ENCODE results near the gene TRIO. TPM values are rescaled to one million over a fixed set of nuclear protein-coding genes. Genes with fewer than 3 reads are reported as not detected.

Gene TRIO
- total and polyA plus RNA-seq, 12 donors, result 26.2 to 85.2 (median 61.9) TPM

- Histone ChIP-seq H3K27ac (peak overlapping the region in 3 of 10 donors; percentile 5 to 43 (median 10)), H3K36me3 (peaks cover 0 to 59% (median 6%) of the 10 kb centered on the region in 9 donors), H3K4me3 (no peak overlapping the region), H3K27me3 (no peaks in the 10 kb centered on the region), H3K9me3 (no peaks in the 10 kb centered on the region), H3K4me1 (peaks cover 8 to 60% (median 35%) of the 10 kb centered on the region in 9 donors)
- TF ChIP-seq CTCF (IDR thresholded peaks at IDR 0.05), result no peak
- DNase-seq (no peak), ATAC-seq (peak in 7 of 8 donors; percentile 38 to 70 (median 59))
- intact Hi-C loops (cut with DNase I), result no loop called here
- 80 to 83% methylated on average over 17 of the region's 17 CpGs for WGBS, 2 donors
These were observed 143.7 kb downstream of the TRIO start for GRCh38 chr5:14286574-14287421.

- no peak overlapping the region for H3K4me3 ChIP-seq
- no peak for TF ChIP-seq CTCF (IDR thresholded peaks at IDR 0.05)
- no peaks in the 10 kb centered on the region for H3K9me3 ChIP-seq
- ATAC-seq (peak in 3 of 8 donors; percentile 16 to 41 (median 27)), DNase-seq (peak in 1 of 2 donors; percentile 29)
- no peaks in the 10 kb centered on the region for H3K27me3 ChIP-seq
- intact Hi-C loops (cut with DNase I), result loop anchor here in 1 of 10 donors (10.0 kb wide), 1 partner anchor 308 kb away; no protein-coding TSS in a partner anchor
- WGBS, 2 donors, result 62 to 69% methylated on average over 12 of the region's 12 CpGs
- peaks cover 2 to 46% (median 28%) of the 10 kb centered on the region in 9 donors for H3K4me1 ChIP-seq
- peak overlapping the region in 4 of 10 donors; percentile 4 to 42 (median 28) for H3K27ac ChIP-seq
- peaks cover 0 to 93% (median 6%) of the 10 kb centered on the region in 9 donors for H3K36me3 ChIP-seq
These were observed 149.9 kb downstream of the TRIO start for GRCh38 chr5:14292766-14293658.

- intact Hi-C loops (cut with DNase I), result loop anchor here in 1 of 10 donors (10.0 kb wide), 1 partner anchor 311 kb away; no protein-coding TSS in a partner anchor
- no peaks in the 10 kb centered on the region for H3K9me3 ChIP-seq
- H3K4me3 ChIP-seq, result peak overlapping the region in 4 of 10 donors; percentile 10 to 21 (median 18)
- H3K27ac ChIP-seq, result peak overlapping the region in 8 of 10 donors; percentile 28 to 77 (median 68)
- peaks cover 2 to 69% (median 47%) of the 10 kb centered on the region in 9 donors for H3K4me1 ChIP-seq
- no peak for TF ChIP-seq CTCF (IDR thresholded peaks at IDR 0.05)
- no peaks in the 10 kb centered on the region for H3K27me3 ChIP-seq
- WGBS, 2 donors, result 43 to 72% methylated on average over 5 of the region's 5 CpGs
- ATAC-seq (peak in 7 of 8 donors; percentile 46 to 74 (median 58)), DNase-seq (no peak)
- peaks cover 0 to 92% (median 1%) of the 10 kb centered on the region in 9 donors for H3K36me3 ChIP-seq
These were observed 152.5 kb downstream of the TRIO start for GRCh38 chr5:14295610-14296009.

Measured in heart right ventricle (tissue), 16 donors.